GM19328 (cell line): ENCODE data around the gene ATP6V0D1.

ENCODE experiments used
- ATAC-seq: cut with Tn5 transposase; IDR thresholded peaks from one replicate; pipeline ENCODE4 v1.9.1; 2021; ENCODE audit warnings: mild to moderate bottlenecking, moderate library complexity; ENCODE audit not compliant: unreplicated experiment

Gene ATP6V0D1

DNA sequence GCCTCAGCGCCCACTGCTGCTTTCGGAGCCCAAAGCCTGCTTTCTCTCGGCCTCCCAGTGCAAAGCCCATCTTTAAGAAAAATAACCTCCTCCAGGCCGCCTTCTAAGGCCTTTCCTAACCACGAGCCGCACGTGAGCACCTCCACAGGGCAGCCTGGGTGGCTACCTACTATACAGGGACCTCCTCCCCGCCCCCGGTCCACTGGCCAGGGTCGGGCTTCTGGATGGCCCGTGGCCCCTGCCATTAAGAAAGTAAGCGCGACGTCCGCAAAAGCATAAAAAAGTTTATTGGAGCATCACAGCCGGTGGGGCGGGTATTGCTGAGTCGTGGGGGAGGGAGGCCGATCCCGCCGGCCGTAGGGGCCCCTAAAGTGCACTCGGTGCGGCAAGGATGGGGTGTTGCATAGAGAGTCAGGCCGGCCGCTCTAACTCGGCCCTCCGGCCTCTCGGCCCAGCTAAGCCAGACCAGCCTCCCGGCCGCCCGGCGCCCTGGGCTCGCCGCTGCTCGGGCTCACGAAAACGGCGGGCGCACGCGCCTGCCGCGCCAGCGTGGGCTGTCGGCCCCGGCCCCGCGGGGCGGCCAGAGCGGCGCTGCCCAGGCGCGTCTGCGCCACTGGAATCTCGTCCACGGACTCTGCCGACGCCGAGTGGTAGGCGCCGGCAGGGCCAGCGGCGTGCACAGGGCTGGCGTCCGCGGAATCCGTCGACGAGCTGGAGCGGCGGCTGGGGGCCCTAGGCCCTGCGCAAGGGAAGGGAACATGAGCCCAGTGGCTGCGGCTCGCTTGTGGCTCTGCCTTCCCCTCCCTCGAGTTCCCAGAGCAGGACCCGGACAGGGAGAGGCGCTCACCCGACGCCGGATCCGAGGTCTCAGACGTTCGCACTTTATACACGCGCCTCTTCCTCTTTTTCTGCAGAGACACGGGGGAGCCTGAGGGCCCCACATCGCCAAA, 86.5 kb downstream of the ATP6V0D1 start:
- no peak for ATAC-seq

- ATAC-seq, result no peak
Measured at GRCh38 chr16:67393788-67394154, 87.2 kb downstream of the ATP6V0D1 start.

GRCh38 chr16:67393111-67393787, 87.7 kb downstream of the ATP6V0D1 start, which contains the start of gene TPPP3:
TSS of gene TPPP3 (minus strand) at chr16:67393498. CDS start at chr16:67391111, 2,387 bp downstream.
- no peak for ATAC-seq

- ATAC-seq, result no peak
Measured at GRCh38 chr16:67392301-67393059, 88.5 kb downstream of the ATP6V0D1 start.

DNA sequence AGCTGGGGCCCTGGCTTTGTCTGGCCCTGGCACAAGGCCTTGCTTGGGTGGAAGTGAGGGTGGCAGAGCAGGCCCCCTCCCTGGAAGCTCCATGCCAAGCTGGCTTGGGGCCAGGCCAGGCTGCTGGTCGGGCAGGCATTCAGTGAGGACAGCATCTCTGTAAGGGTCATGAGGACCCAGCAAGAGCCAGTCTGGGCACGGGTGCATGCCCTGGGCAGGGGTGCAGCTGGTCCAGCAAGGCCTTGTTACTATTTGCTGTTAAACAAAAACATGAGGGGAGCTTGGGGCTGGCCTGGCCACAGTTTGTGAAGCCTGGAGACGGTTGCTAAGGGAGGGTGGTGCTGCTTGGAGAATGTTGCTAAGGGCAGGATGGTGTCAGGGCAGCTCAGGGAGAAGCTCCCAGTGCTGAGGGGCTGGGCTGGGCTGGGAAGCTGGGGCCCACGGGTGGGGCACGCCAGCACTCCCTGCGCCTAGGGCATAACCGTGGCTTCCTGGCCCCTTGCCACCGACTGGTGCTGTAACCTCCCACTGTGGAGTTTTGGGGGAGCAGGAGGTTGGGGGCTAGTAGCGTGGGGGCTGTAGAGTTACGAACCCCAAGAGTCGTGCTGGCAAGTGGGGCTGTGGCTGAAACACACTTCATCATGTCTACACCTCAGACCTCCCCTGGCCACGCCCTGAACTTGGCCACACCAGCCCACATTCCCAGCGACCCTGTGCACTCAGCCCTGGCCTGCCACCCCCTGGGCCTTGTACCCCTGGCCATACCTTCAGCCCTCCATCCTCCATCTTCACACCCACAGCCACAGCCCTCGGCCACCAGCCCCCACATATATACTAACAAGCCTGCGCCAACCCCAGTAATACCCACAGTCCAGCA, 89.3 kb downstream of the ATP6V0D1 start:
- ATAC-seq, result no peak

GRCh38 chr16:67390816-67391423, 90.0 kb downstream of the ATP6V0D1 start:
- ATAC-seq, result no peak

- no peak for ATAC-seq
Measured at GRCh38 chr16:67389911-67390815, 90.8 kb downstream of the ATP6V0D1 start.

DNA sequence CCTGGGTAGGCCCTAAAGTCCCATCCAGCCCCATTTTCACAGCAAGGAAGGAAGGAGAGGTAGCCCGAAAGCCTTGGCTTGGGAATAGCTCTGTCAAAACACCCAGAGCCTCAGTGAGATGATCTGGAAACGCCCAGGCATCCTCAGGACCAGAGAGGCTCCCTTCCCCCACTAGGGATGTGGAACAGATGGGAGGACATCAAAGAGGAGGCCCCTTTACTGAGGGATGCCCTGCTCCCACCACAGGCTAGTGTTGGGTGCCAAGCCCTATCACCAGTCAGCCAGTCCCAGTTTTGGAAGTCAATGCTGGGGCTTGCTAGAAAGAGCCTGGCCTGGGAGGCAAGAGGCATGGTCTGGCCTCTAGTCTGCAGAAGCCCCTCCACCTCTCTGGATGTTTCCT, 92.4 kb downstream of the ATP6V0D1 start:
- ATAC-seq, result no peak

- ATAC-seq, result no peak
Measured at GRCh38 chr16:67388191-67388590, 92.8 kb downstream of the ATP6V0D1 start.
